Stimulated activated CD4-positive, alpha-beta T cell treated with anti-CD3 and anti-CD28 coated beads, Interleukin-12 subunit alpha, Interleukin-12 subunit beta, amount 100 ng/mL, for 24 hours (primary cell): ENCODE measurements around the gene MAGI2.

Source experiments
- DNase-seq, 2 experiments: peaks; one replicate each; pipeline ENCODE4 v3.0.0-alpha.2; 2020; ENCODE audit warnings: low read depth in 2 of 2

Gene MAGI2

DNA sequence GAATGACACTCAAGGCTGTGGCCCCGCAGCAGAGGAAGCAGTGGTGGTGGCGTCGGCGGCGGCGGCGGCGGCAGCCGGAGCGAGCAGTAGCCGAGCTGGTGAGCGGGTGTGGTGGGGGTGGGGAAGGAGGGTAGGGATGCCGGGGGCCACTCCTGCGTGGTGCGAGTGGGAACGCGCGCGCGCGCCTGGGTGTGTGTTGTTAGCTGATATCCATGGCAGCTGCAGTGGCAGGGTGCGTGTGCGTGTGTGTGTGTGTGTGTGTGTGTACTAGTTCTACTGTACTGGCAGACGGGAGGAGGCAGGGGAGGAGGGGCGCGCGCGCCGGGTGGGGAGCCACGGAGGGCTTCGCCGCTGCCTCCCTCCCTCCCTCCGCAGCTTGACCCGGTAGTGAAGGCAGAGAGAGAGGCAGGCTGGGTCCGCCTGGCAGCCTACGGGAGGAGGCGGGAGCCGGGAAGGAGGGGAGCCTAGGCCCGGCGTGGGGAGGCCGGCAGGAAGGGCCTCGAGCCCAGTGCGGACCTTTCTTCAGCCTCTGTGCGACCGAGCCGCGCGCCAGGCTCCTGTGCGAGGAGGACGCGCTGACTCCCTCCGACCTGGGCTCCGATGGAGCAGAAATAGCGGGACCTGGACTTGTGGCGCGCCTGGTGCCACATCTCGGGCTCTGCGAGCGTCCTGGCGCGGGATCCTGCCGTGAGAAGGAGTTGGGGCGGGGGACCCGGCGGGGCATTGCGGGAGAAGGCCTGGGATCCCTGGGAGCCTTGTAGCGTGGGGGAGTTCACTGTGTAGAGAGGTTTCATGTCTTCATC lies at the start of gene MAGI2:
MAGI2 (minus strand) TSS at position 110 of the 803 bp plus-strand sequence. CDS start 347 bp downstream, outside the sequence.
- DNase-seq = no peak

DNA sequence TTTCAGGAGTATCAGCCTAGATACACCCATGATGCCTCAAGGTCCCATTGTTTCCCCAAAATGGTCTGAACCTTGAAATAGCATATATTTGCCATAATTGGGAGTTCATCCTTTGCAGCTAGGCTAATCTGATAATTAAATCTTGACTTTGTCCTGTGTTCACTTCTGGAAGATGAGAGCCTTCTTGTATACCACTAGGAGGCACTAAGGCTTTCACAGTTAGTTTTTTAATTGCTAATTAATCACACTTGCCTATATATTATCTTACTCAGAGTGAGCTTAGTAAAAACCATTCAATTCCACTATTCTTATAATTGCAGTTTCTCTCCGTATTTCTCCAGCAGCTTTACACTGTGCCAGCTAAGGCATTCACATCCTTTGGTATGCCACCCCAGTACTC lies 48.7 kb upstream of the MAGI2 start:
- DNase-seq = no peak

DNA sequence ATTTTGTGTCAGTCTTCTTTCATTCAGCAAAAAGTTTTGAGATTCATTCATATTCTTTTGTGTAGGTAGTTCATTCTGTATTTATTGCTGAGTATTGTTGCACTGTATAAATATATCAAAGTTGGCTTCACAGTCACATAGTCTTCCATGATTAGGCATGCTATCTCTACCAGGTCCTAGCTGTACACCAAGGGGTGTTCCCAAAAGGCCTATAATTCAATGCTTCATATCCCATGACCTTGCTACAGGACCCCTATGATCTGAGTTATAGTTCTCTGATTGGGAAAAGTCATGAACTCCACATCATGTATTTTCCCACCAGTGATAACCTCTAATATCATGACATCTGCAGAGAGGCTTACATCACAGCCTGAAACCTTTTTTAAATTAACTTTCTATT lies 47.3 kb upstream of the MAGI2 start:
- no peak for DNase-seq

DNA sequence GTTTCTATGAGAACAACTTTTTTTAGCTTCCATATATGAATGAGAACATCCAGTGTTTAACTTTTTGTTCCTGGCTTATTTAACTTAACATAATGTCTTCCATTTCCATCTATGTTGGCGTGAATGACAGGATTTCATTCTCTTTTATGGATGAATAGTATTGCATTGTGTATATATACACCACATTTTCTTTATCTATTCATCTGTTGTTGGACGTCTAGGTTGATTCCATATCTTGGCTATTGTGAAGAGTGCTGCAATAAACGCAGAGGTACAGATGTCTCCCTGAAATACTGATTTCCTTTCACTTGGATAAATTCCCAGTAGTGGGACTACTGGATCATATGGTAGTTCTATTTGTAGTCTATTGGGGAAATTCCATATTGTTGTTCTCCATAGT lies 44.3 kb upstream of the MAGI2 start:
- DNase-seq = no peak

GRCh38 chr7:79495544-79496272 lies 42.2 kb upstream of the MAGI2 start:
- DNase-seq = no peak

- DNase-seq = no peak
Observed at GRCh38 chr7:79494046-79494445, 40.6 kb upstream of the MAGI2 start.

GRCh38 chr7:79489371-79489770 lies 35.9 kb upstream of the MAGI2 start:
- no peak for DNase-seq

DNA sequence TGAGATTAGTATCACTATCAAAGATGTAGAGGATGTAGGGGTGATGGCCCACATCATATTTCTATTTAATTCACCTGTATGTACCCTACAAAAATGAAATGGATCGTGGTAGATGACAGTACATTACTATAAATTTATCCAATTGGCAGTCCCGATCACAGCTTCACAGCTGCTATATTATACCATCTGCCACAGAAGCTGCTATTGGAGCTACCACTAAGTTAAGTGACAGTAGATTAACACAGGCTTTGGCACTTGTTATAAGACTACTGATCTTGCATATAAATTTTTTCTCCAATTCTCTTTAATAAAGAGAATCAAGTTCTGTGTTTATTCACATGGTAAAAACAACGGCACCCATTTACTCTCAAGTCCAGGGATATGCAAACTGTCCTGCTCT lies 24.9 kb upstream of the MAGI2 start:
- DNase-seq = no peak

DNA sequence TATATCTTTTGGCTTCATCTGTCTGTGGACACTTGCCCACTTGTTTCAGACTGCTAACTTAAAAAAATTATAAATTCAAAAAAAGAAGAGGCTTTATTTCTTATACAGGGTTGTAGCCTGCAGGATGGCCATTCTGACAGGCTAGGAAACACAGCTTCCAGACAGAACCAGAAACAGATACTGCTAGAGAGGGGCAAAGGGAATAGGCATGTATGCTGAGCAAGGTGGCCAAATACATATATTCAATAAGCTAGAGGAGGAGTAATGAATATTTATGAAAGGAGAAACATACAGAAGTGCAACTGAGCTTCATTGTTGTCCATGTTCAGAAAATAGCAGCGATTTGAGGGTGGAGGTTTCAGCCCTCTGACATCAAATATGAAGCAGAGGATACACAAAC lies 22.0 kb upstream of the MAGI2 start:
- no peak for DNase-seq

- DNase-seq = no peak
Observed at GRCh38 chr7:79471699-79472098, 18.2 kb upstream of the MAGI2 start.

GRCh38 chr7:79471283-79471682 lies 17.8 kb upstream of the MAGI2 start:
- DNase-seq = no peak

GRCh38 chr7:79465551-79465950 lies 12.1 kb upstream of the MAGI2 start:
- DNase-seq = no peak

DNA sequence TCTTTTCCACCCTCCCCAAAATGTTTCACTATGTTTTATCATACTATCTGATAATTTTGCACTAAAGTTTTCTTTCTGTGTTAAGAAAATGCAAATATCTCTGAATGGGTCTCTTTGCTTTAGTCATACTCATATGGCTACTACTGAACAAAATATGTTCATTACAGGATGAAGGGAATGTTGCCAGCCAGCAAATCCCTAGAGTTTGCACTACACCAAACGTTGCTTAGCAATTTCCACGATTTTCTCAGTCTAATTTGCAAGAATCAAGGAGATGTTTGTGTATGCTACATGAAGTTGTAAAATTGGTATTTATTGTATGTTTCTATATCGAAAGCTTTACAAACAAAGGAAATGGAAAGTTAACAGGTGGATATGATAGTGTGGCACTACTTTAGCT lies 10.6 kb upstream of the MAGI2 start:
- DNase-seq = no peak

DNA sequence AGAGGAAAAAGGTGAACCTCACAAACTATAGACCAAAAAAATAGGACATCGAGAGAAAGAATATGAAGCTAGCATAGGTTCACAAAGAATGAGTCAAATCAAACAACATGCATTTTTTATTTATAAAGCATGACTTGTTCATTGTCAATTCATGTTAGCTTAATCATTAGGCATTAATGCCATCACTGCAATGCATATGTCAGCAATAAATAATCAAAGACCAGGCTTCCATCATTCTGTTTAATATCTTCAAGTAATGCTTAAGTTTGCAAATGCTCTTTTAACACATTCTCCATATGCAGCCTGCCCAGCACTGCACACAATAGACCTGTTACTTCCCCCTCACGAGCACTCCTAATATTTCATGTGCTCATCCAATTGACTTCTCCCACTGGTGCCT lies 8.9 kb upstream of the MAGI2 start:
- no peak for DNase-seq

GRCh38 chr7:79461660-79462059 lies 8.2 kb upstream of the MAGI2 start:
- no peak for DNase-seq

DNA sequence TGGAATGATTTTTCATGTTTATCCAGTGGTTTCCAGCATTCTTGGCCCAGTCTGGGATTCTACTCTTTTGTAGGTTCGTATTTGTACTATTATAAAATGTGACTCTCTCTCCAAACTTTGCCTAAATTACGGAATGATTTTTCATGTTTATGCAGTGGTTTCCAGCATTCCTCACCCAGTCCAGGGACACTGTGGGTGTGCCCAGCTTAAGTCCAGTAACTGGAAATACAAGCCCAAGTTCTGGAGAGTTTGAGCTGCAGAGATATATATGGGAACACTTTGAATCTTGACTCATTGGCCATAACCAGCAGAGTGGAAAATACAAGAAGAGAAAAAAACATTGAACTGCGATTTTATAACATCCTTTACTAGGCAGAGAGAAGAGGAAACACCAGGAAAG lies 5.9 kb upstream of the MAGI2 start:
- DNase-seq = no peak

DNA sequence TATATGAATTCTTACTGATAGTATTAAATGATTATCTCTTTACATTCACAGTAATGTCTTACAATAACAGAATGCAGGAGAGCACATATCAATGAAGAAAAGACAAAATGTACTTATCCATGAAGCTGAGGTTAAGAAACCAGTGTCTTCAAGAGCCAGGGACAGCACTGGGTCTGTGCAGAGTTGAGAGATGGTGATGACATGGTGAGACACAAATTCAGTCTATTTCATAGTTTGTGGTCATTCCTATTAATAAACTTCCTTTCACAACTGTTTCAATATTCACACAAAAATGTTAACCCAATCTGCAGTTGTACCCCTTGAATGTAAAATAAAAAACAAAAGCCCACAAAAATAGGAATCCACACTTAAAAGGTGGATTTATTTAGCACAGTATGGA lies 5.3 kb upstream of the MAGI2 start:
- no peak for DNase-seq

- no peak for DNase-seq
Observed at GRCh38 chr7:79455173-79455790, 1.8 kb upstream of the MAGI2 start.

DNA sequence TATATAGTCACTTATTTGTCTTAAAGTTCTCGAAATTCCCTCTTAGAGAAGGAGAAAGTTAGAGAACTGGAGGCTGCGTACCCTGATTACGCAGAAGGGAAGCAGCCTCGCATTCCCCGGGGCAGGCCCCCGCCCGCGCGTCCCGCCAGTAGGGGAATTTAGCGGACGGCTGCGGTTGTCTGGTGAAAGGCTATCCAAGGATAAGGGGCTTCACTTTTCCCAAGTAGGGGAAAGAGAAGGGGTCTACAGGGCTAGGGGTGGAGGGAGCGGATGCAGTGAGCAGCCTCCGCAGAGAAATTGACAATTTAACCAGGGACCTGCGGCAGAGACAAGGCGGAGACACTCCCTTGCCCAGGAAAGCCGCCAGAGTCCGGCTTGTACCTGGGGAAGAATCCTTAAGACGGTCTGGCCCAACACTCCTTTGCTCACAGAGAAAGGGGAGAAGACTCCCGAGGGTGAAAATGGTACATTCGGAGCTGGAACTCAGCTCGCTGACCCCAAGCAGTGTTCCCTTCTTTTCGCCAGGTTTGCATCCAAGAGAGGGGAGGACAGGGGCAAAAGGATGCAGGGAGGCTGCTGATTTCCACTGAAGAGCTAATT lies 994 bp upstream of the MAGI2 start:
- DNase-seq = no peak

- DNase-seq = no peak
Observed at GRCh38 chr7:79453266-79453557, 255 bp downstream of the MAGI2 start.

- no peak for DNase-seq
Observed at GRCh38 chr7:79452495-79453265, 787 bp downstream of the MAGI2 start.

GRCh38 chr7:79452032-79452494 lies 1.4 kb downstream of the MAGI2 start:
- no peak for DNase-seq
